WI38 (cell line): ENCODE data around the gene SUGCT.

Experiments used
- H3K4me3 ChIP-seq: 2 replicates; pipeline ENCODE4 v1.5.1; 2011; ENCODE audit warnings: low read depth, mild to moderate bottlenecking, control low read depth, low read length
- CTCF ChIP-seq: IDR thresholded peaks from 2 replicates; pipeline ENCODE4 v1.5.1; 2012; ENCODE audit warnings: low read depth, mild to moderate bottlenecking, control low read depth, low read length

The SUGCT gene

GRCh38 chr7:40332516-40332915 is 197.7 kb downstream of the SUGCT start:
- no peak overlapping the region for H3K4me3 ChIP-seq
- no peak for TF ChIP-seq CTCF

- H3K4me3 ChIP-seq = no peak overlapping the region
- TF ChIP-seq CTCF = no peak
Observed at GRCh38 chr7:40341836-40342235, 207.0 kb downstream of the SUGCT start.

GRCh38 chr7:40346554-40346953 is 211.7 kb downstream of the SUGCT start:
- no peak overlapping the region for H3K4me3 ChIP-seq
- TF ChIP-seq CTCF = no peak

- H3K4me3 ChIP-seq = no peak overlapping the region
- TF ChIP-seq CTCF = no peak
Observed at GRCh38 chr7:40348126-40348728, 213.4 kb downstream of the SUGCT start.

GRCh38 chr7:40350100-40350499 is 215.3 kb downstream of the SUGCT start:
- no peak overlapping the region for H3K4me3 ChIP-seq
- no peak for TF ChIP-seq CTCF

GRCh38 chr7:40354711-40355110 is 219.9 kb downstream of the SUGCT start:
- TF ChIP-seq CTCF = no peak
- H3K4me3 ChIP-seq = no peak overlapping the region

- no peak overlapping the region for H3K4me3 ChIP-seq
Observed at GRCh38 chr7:40356312-40356711, 221.5 kb downstream of the SUGCT start.

More at GRCh38 chr7:40356312-40356711, 221.5 kb downstream of the SUGCT start:
- no peak for TF ChIP-seq CTCF
